Measurements from ENCODE around the gene ARID1A. TPM values are rescaled to one million over a fixed set of nuclear protein-coding genes. Genes with fewer than 3 reads are reported as not detected.

Gene ARID1A
- polyA plus RNA-seq, 1 donor (not counting 4 experiments of a cell fraction or from before 2014, with no cell fraction given), result 10.2 TPM

- Histone ChIP-seq H3K27me3 (ENCODE audit: control insufficient read depth, extremely low read depth, insufficient read depth, low read length) (no peaks in the 10 kb centered on the region), H3K9me3 (ENCODE audit: control insufficient read depth, low read depth, low read length) (no peaks in the 10 kb centered on the region), H3K27ac (ENCODE audit: control insufficient read depth, insufficient read depth, low read length) (no peak overlapping the region), H3K9ac (ENCODE audit: control insufficient read depth, extremely low read depth, insufficient read depth, low read length) (no peak overlapping the region), H2AFZ (ENCODE audit: control insufficient read depth, low read length) (no peak overlapping the region), H3K79me2 (ENCODE audit: control insufficient read depth, insufficient read depth, low read length) (peaks cover 51% of the 10 kb centered on the region), H4K20me1 (ENCODE audit: control insufficient read depth, extremely low read depth, insufficient read depth, low read length) (peaks cover 3% of the 10 kb centered on the region), H3K4me2 (ENCODE audit: control insufficient read depth, extremely low read depth, insufficient read depth, low read depth, low read length) (no peak overlapping the region), H3K4me3 (ENCODE audit: control insufficient read depth in 2 of 3, extremely low read depth in 1 of 3, insufficient read depth in 2 of 3, low read depth in 1 of 3, low read length in 3 of 3) (no peak overlapping the region), H3K4me1 (ENCODE audit: control insufficient read depth, extremely low read depth, insufficient read depth, low read length) (peaks cover 15% of the 10 kb centered on the region), H3K9me1 (ENCODE audit: control insufficient read depth, extremely low read depth, insufficient read depth, low read length) (no peaks in the 10 kb centered on the region), H3K36me3 (ENCODE audit: control insufficient read depth in 2 of 2, extremely low read depth in 1 of 2, insufficient read depth in 2 of 2, low read length in 2 of 2) (peaks cover 22 to 24% of the 10 kb centered on the region in 2 experiments)
- DNase-seq (ENCODE audit: low read depth, low spot score), result no peak
- TF ChIP-seq EZH2 (IDR thresholded peaks at IDR 0.05; ENCODE audit: low read length), result no peak
- TF ChIP-seq CTCF (optimal IDR thresholded peaks at IDR 0.05 in 1 of 3, IDR thresholded peaks at IDR 0.05 in 1 of 3, conservative IDR thresholded peaks at IDR 0.05 in 1 of 3; ENCODE audit: extremely low read depth in 1 of 3, insufficient read depth in 2 of 3, low read length in 3 of 3), result no peak
- dilution Hi-C loops (cut with MboI; ENCODE audit: extremely low pct_ligation_motif_present, low sequenced_read_pairs), result no loop called here
- FAIRE-seq, result no peak
Observed at GRCh38 chr1:26730695-26731094, 34.9 kb downstream of the ARID1A start.

GRCh38 chr1:26731233-26731902 lies 35.6 kb downstream of the ARID1A start:
- Histone ChIP-seq H3K27me3 (ENCODE audit: control insufficient read depth, extremely low read depth, insufficient read depth, low read length) (no peaks in the 10 kb centered on the region), H4K20me1 (ENCODE audit: control insufficient read depth, extremely low read depth, insufficient read depth, low read length) (peaks cover 3% of the 10 kb centered on the region), H3K9ac (ENCODE audit: control insufficient read depth, extremely low read depth, insufficient read depth, low read length) (no peak overlapping the region), H3K36me3 (ENCODE audit: control insufficient read depth in 2 of 2, extremely low read depth in 1 of 2, insufficient read depth in 2 of 2, low read length in 2 of 2) (peaks cover 22 to 24% of the 10 kb centered on the region in 2 experiments), H3K4me1 (ENCODE audit: control insufficient read depth, extremely low read depth, insufficient read depth, low read length) (peaks cover 15% of the 10 kb centered on the region), H3K9me3 (ENCODE audit: control insufficient read depth, low read depth, low read length) (no peaks in the 10 kb centered on the region), H3K4me3 (ENCODE audit: control insufficient read depth in 2 of 3, extremely low read depth in 1 of 3, insufficient read depth in 2 of 3, low read depth in 1 of 3, low read length in 3 of 3) (no peak overlapping the region), H3K4me2 (ENCODE audit: control insufficient read depth, extremely low read depth, insufficient read depth, low read depth, low read length) (no peak overlapping the region), H2AFZ (ENCODE audit: control insufficient read depth, low read length) (no peak overlapping the region), H3K79me2 (ENCODE audit: control insufficient read depth, insufficient read depth, low read length) (peaks cover 45% of the 10 kb centered on the region), H3K9me1 (ENCODE audit: control insufficient read depth, extremely low read depth, insufficient read depth, low read length) (no peaks in the 10 kb centered on the region), H3K27ac (ENCODE audit: control insufficient read depth, insufficient read depth, low read length) (no peak overlapping the region)
- TF ChIP-seq CTCF (optimal IDR thresholded peaks at IDR 0.05 in 1 of 3, IDR thresholded peaks at IDR 0.05 in 1 of 3, conservative IDR thresholded peaks at IDR 0.05 in 1 of 3; ENCODE audit: extremely low read depth in 1 of 3, insufficient read depth in 2 of 3, low read length in 3 of 3) (no peak), EZH2 (IDR thresholded peaks at IDR 0.05; ENCODE audit: low read length) (no peak)
- no peak for DNase-seq (ENCODE audit: low read depth, low spot score)
- dilution Hi-C loops (cut with MboI; ENCODE audit: extremely low pct_ligation_motif_present, low sequenced_read_pairs), result no loop called here
- FAIRE-seq, result no peak

Data from keratinocyte (primary cell).